Measurements from ENCODE around the gene CDH4. TPM values are rescaled to one million over a fixed set of nuclear protein-coding genes. Genes with fewer than 3 reads are reported as not detected.

The CDH4 gene
- total and polyA plus RNA-seq, 8 donors = under 0.01 to 2.2 (median 0.11) TPM; not detected in 2

GRCh38 chr20:61700595-61701140, 448.6 kb downstream of the CDH4 start:
- intact Hi-C loops (cut with DNase I; ENCODE audit: low total_unique reads) = no loop called here
- Histone ChIP-seq H3K27ac (no peak overlapping the region), H3K27me3 (peaks cover 0 to 35% (median 0%) of the 10 kb centered on the region in 3 donors), H3K36me3 (no peaks in the 10 kb centered on the region), H3K4me3 (no peak overlapping the region), H3K9me3 (no peaks in the 10 kb centered on the region), H3K4me1 (no peaks in the 10 kb centered on the region)
- WGBS, 5 donors = 92 to 97% (median 94%) methylated on average over 21 to 24 of the region's 24 CpGs
- TF ChIP-seq POLR2AphosphoS5 (IDR thresholded peaks at IDR 0.05) = no peak
- TF ChIP-seq CTCF (IDR thresholded peaks at IDR 0.05) = no peak
- no peak for TF ChIP-seq POLR2A (IDR thresholded peaks at IDR 0.05)
- TF ChIP-seq EP300 (IDR thresholded peaks at IDR 0.05) = no peak
- no peak for DNase-seq

- Histone ChIP-seq H3K4me3 (no peak overlapping the region), H3K4me1 (no peaks in the 10 kb centered on the region), H3K9me3 (no peaks in the 10 kb centered on the region), H3K36me3 (no peaks in the 10 kb centered on the region), H3K27ac (no peak overlapping the region), H3K27me3 (peaks cover 0 to 35% (median 0%) of the 10 kb centered on the region in 3 donors)
- DNase-seq = no peak
- 84 to 100% (median 91%) methylated on average over 2 to 14 of the region's 14 CpGs for WGBS, 5 donors
- no peak for TF ChIP-seq POLR2A (IDR thresholded peaks at IDR 0.05)
- TF ChIP-seq EP300 (IDR thresholded peaks at IDR 0.05) = no peak
- TF ChIP-seq POLR2AphosphoS5 (IDR thresholded peaks at IDR 0.05) = no peak
- no peak for TF ChIP-seq CTCF (IDR thresholded peaks at IDR 0.05)
- intact Hi-C loops (cut with DNase I; ENCODE audit: low total_unique reads) = no loop called here
Measured at GRCh38 chr20:61701401-61701800, 449.3 kb downstream of the CDH4 start.

GRCh38 chr20:61701802-61702201, 449.7 kb downstream of the CDH4 start:
- Histone ChIP-seq H3K9me3 (no peaks in the 10 kb centered on the region), H3K36me3 (no peaks in the 10 kb centered on the region), H3K4me3 (no peak overlapping the region), H3K4me1 (no peaks in the 10 kb centered on the region), H3K27me3 (peaks cover 0 to 35% (median 0%) of the 10 kb centered on the region in 3 donors), H3K27ac (no peak overlapping the region)
- intact Hi-C loops (cut with DNase I; ENCODE audit: low total_unique reads) = no loop called here
- TF ChIP-seq POLR2A (IDR thresholded peaks at IDR 0.05) (no peak), POLR2AphosphoS5 (IDR thresholded peaks at IDR 0.05) (no peak), EP300 (IDR thresholded peaks at IDR 0.05) (no peak), CTCF (IDR thresholded peaks at IDR 0.05) (no peak)
- WGBS, 5 donors = 73 to 82% (median 75%) methylated on average over 12 of the region's 12 CpGs
- DNase-seq = no peak

- intact Hi-C loops (cut with DNase I; ENCODE audit: low total_unique reads) = no loop called here
- 74 to 84% (median 81%) methylated on average over 16 of the region's 16 CpGs for WGBS, 5 donors
- Histone ChIP-seq H3K27me3 (peaks cover 0 to 35% (median 0%) of the 10 kb centered on the region in 3 donors), H3K4me3 (no peak overlapping the region), H3K36me3 (no peaks in the 10 kb centered on the region), H3K4me1 (no peaks in the 10 kb centered on the region), H3K9me3 (no peaks in the 10 kb centered on the region), H3K27ac (no peak overlapping the region)
- TF ChIP-seq POLR2AphosphoS5 (IDR thresholded peaks at IDR 0.05) (no peak), EP300 (IDR thresholded peaks at IDR 0.05) (no peak), POLR2A (IDR thresholded peaks at IDR 0.05) (no peak), CTCF (IDR thresholded peaks at IDR 0.05) (no peak)
- no peak for DNase-seq
Measured at GRCh38 chr20:61702246-61702645, 450.2 kb downstream of the CDH4 start.
